GM21717 (cell line): ENCODE measurements around the gene TRIM8.
"Not testable (repeated sequence)": the region's sequence is repeated elsewhere in the genome, so short reads cannot be mapped to it uniquely, and the experiment has no call there.

Source experiments
- ATAC-seq: cut with Tn5 transposase; IDR thresholded peaks from one replicate; pipeline ENCODE4 v1.9.1; 2021; ENCODE audit warnings: mild to moderate bottlenecking, moderate library complexity; ENCODE audit not compliant: unreplicated experiment

Gene TRIM8

GRCh38 chr10:102667411-102667810 lies 23.1 kb downstream of the TRIM8 start:
- not testable (repeated sequence) for ATAC-seq

GRCh38 chr10:102668326-102669107 lies 24.2 kb downstream of the TRIM8 start:
- ATAC-seq, result no peak

- ATAC-seq, result no peak
Measured at GRCh38 chr10:102669206-102670064, 25.2 kb downstream of the TRIM8 start.

GRCh38 chr10:102670065-102670670 lies 25.9 kb downstream of the TRIM8 start:
- ATAC-seq, result no peak

GRCh38 chr10:102670871-102671434 lies 26.7 kb downstream of the TRIM8 start:
- ATAC-seq, result no peak

- ATAC-seq, result no peak
Measured at GRCh38 chr10:102673236-102673818, 29.0 kb downstream of the TRIM8 start.

- no peak for ATAC-seq
Measured at GRCh38 chr10:102673819-102674511, 29.7 kb downstream of the TRIM8 start.

- ATAC-seq, result no peak
Measured at GRCh38 chr10:102674566-102674965, 30.3 kb downstream of the TRIM8 start.

- no peak for ATAC-seq
Measured at GRCh38 chr10:102675011-102675665, 30.9 kb downstream of the TRIM8 start.

GRCh38 chr10:102675666-102676533 lies 31.6 kb downstream of the TRIM8 start:
- ATAC-seq, result no peak

GRCh38 chr10:102676534-102677315 lies 32.4 kb downstream of the TRIM8 start:
- no peak for ATAC-seq

- ATAC-seq, result no peak
Measured at GRCh38 chr10:102677331-102678067, 33.2 kb downstream of the TRIM8 start.

GRCh38 chr10:102678068-102678400 lies 33.8 kb downstream of the TRIM8 start:
- ATAC-seq, result no peak

- ATAC-seq, result no peak
Measured at GRCh38 chr10:102678842-102679289, 34.6 kb downstream of the TRIM8 start.

- no peak for ATAC-seq
Measured at GRCh38 chr10:102679596-102679995, 35.3 kb downstream of the TRIM8 start.

GRCh38 chr10:102681696-102682095 lies 37.4 kb downstream of the TRIM8 start:
- no peak for ATAC-seq

- ATAC-seq, result no peak
Measured at GRCh38 chr10:102682416-102682815, 38.1 kb downstream of the TRIM8 start.
